K562 treated with DMSO at 1 percent for 48 hours (cell line): Measurements from ENCODE around the gene ZNF582. TPM values are rescaled to one million over a fixed set of nuclear protein-coding genes. Genes with fewer than 3 reads are reported as not detected.

ENCODE experiments used
- total RNA-seq: library from RNA; unstranded; fragments of 300-600 nt; gene quantifications from 2 replicates; pipeline ENCODE4 v1.2.3, GENCODE V29; 2022; ENCODE audit warnings: low replicate concordance; ENCODE audit errors: extremely low read depth

The ZNF582 gene
- not detected in 2 replicates for total RNA-seq

GRCh38 chr19:56393119-56394012 lies at the start of gene ZNF582:
Gene ZNF582, minus strand, starts transcription at chr19:56393534. Its CDS starts 1,782 bp downstream, at chr19:56391752.

GRCh38 chr19:56403764-56404704 lies 10.7 kb upstream of the ZNF582 start, which contains the start of gene ZNF583:
Gene ZNF583, plus strand, starts transcription at chr19:56404332. Its CDS starts 2,783 bp downstream, at chr19:56407115.

Other genes with a start within 250 kb of the ZNF582 start
- gene GALP, start 217.5 kb downstream of the ZNF582 start, total RNA-seq: not detected in 2 replicates
- gene ZSCAN5B, start 195.8 kb downstream of the ZNF582 start, total RNA-seq: not detected in 2 replicates
- not detected in 2 replicates for gene ZSCAN5C, start 191.3 kb downstream of the ZNF582 start, total RNA-seq
- gene EDDM13, start 120.8 kb downstream of the ZNF582 start, total RNA-seq: not detected in 2 replicates
- gene ZSCAN5A, start 78.7 kb downstream of the ZNF582 start, total RNA-seq: not detected in 2 replicates
- not detected in 2 replicates for gene ZNF583, start 10.8 kb upstream of the ZNF582 start, total RNA-seq
- not detected in 2 replicates for gene ZNF667, start 83.8 kb upstream of the ZNF582 start, total RNA-seq
- gene ZNF471, start 114.3 kb upstream of the ZNF582 start, total RNA-seq: not detected in 2 replicates
- not detected in 2 replicates for gene ZFP28, start 145.4 kb upstream of the ZNF582 start, total RNA-seq
- not detected in 2 replicates for gene ZNF470, start 173.9 kb upstream of the ZNF582 start, total RNA-seq
- not detected in 2 replicates for gene ZNF71, start 201.8 kb upstream of the ZNF582 start, total RNA-seq
- gene SMIM17, start 249.6 kb upstream of the ZNF582 start, total RNA-seq: not detected in 2 replicates